Endothelial cell of umbilical vein (primary cell): ENCODE data around the gene PRR7.

Experiments
- POLR2A ChIP-seq: IDR thresholded peaks from 2 replicates; pipeline ENCODE4 v1.6.1; 2012; ENCODE audit warnings: low read depth, mild to moderate bottlenecking, control low read depth, low read length
- POLR2AphosphoS5 ChIP-seq: IDR thresholded peaks from 2 replicates; pipeline ENCODE4 v1.6.1; 2012; ENCODE audit warnings: low read depth, mild to moderate bottlenecking, control low read depth, low read length, moderate library complexity; ENCODE audit not compliant: insufficient read depth
- TF ChIP-seq, protein P1 (sequence below), 2 donors: IDR thresholded peaks; 1 replicate in 1 of 2; 2 replicates in 1 of 2; pipeline ENCODE4 v1.5.1; 2011; ENCODE audit warnings: low read length in 2 of 2, mild to moderate bottlenecking in 2 of 2, moderate library complexity in 2 of 2, control low read depth in 1 of 2, inconsistent platforms in 1 of 2, low read depth in 1 of 2; ENCODE audit not compliant: insufficient read depth in 1 of 2; ENCODE audit errors: extremely low read depth in 1 of 2

- TF ChIP-seq, protein P1, sequence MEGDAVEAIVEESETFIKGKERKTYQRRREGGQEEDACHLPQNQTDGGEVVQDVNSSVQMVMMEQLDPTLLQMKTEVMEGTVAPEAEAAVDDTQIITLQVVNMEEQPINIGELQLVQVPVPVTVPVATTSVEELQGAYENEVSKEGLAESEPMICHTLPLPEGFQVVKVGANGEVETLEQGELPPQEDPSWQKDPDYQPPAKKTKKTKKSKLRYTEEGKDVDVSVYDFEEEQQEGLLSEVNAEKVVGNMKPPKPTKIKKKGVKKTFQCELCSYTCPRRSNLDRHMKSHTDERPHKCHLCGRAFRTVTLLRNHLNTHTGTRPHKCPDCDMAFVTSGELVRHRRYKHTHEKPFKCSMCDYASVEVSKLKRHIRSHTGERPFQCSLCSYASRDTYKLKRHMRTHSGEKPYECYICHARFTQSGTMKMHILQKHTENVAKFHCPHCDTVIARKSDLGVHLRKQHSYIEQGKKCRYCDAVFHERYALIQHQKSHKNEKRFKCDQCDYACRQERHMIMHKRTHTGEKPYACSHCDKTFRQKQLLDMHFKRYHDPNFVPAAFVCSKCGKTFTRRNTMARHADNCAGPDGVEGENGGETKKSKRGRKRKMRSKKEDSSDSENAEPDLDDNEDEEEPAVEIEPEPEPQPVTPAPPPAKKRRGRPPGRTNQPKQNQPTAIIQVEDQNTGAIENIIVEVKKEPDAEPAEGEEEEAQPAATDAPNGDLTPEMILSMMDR (IDR thresholded peaks at IDR 0.05; ENCODE audit: extremely low read depth in 1 of 2, insufficient read depth in 1 of 2, low read depth in 1 of 2, low read length in 2 of 2): no peak
- TF ChIP-seq POLR2A (no peak), POLR2AphosphoS5 (no peak)
Measured at GRCh38 chr5:177405312-177405711, 41.3 kb upstream of the PRR7 start.
